ENCODE results near the gene OR4C45. TPM values are rescaled to one million over a fixed set of nuclear protein-coding genes. Genes with fewer than 3 reads are reported as not detected.
"Not testable (repeated sequence)": the region's sequence is repeated elsewhere in the genome, so short reads cannot be mapped to it uniquely, and the experiment has no call there.

Gene OR4C45
- total and polyA plus RNA-seq, 2 donors (not counting 1 experiment from before 2014, with no cell fraction given) = not detected

DNA sequence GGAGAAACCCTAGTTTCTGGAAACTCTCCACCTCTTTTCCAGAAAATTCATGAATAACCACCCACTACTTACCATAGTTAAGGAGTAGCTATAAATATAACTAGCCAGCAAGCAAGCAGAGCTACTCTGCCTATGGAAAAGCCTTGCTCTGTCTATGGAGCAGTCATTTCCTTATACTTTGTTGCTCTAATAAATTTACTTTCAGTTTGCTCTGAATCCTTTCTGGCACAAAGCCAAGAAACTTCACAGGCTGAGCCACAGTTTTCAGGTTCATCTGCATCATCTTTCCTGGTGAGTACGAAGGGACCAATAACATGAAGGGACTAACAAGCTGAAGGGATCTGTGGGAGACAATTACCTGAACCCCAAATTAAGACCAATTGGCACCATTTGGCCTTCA, 4.6 kb downstream of the OR4C45 start:
- no peak overlapping the region for H3K4me2 ChIP-seq (ENCODE audit: extremely low read depth, insufficient read depth, low read length)
- H4K20me1 ChIP-seq (ENCODE audit: control insufficient read depth, extremely low read depth, insufficient read depth, low read length) = no peaks in the 10 kb centered on the region
- no peaks in the 10 kb centered on the region for H3K36me3 ChIP-seq (ENCODE audit: control insufficient read depth, insufficient read depth, low read length)
- H3K9ac ChIP-seq (ENCODE audit: insufficient read depth, low read length) = no peak overlapping the region
- no peak overlapping the region for H3K27ac ChIP-seq (ENCODE audit: insufficient read depth, low read length)
- H3K9me3 ChIP-seq (ENCODE audit: control insufficient read depth, insufficient read depth, low read depth, low read length) = no peaks in the 10 kb centered on the region
- no peak for TF ChIP-seq EZH2 (IDR thresholded peaks at IDR 0.05; ENCODE audit: low read length, missing control alignments)
- TF ChIP-seq, protein P1, sequence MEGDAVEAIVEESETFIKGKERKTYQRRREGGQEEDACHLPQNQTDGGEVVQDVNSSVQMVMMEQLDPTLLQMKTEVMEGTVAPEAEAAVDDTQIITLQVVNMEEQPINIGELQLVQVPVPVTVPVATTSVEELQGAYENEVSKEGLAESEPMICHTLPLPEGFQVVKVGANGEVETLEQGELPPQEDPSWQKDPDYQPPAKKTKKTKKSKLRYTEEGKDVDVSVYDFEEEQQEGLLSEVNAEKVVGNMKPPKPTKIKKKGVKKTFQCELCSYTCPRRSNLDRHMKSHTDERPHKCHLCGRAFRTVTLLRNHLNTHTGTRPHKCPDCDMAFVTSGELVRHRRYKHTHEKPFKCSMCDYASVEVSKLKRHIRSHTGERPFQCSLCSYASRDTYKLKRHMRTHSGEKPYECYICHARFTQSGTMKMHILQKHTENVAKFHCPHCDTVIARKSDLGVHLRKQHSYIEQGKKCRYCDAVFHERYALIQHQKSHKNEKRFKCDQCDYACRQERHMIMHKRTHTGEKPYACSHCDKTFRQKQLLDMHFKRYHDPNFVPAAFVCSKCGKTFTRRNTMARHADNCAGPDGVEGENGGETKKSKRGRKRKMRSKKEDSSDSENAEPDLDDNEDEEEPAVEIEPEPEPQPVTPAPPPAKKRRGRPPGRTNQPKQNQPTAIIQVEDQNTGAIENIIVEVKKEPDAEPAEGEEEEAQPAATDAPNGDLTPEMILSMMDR (conservative IDR thresholded peaks at IDR 0.05 in 1 of 2, IDR thresholded peaks at IDR 0.05 in 1 of 2; ENCODE audit: low read depth in 1 of 2, low read length in 2 of 2) = no peak
- no peaks in the 10 kb centered on the region for H3K79me2 ChIP-seq (ENCODE audit: control insufficient read depth, insufficient read depth, low read length)
- no peaks in the 10 kb centered on the region for H3K27me3 ChIP-seq (ENCODE audit: control insufficient read depth, insufficient read depth, low read length)
- no peak overlapping the region for H2AFZ ChIP-seq (ENCODE audit: low read length)
- no peak for DNase-seq (ENCODE audit: low read depth in 2 of 2)
- no peaks in the 10 kb centered on the region for H3K4me1 ChIP-seq (ENCODE audit: control insufficient read depth, extremely low read depth, insufficient read depth, low read length)
- no peak overlapping the region for H3K4me3 ChIP-seq (replicated peaks in 1 of 4; ENCODE audit: control extremely low read depth in 1 of 4, insufficient read depth in 1 of 4, low read depth in 3 of 4, low read length in 4 of 4)

- Histone ChIP-seq H2AFZ (ENCODE audit: low read length) (no peak overlapping the region), H3K27me3 (ENCODE audit: control insufficient read depth, insufficient read depth, low read length) (no peaks in the 10 kb centered on the region), H3K79me2 (ENCODE audit: control insufficient read depth, insufficient read depth, low read length) (no peaks in the 10 kb centered on the region), H3K4me3 (replicated peaks in 1 of 4; ENCODE audit: control extremely low read depth in 1 of 4, insufficient read depth in 1 of 4, low read depth in 3 of 4, low read length in 4 of 4) (no peak overlapping the region), H4K20me1 (ENCODE audit: control insufficient read depth, extremely low read depth, insufficient read depth, low read length) (no peaks in the 10 kb centered on the region), H3K9ac (ENCODE audit: insufficient read depth, low read length) (no peak overlapping the region), H3K9me3 (ENCODE audit: control insufficient read depth, insufficient read depth, low read depth, low read length) (no peaks in the 10 kb centered on the region), H3K4me1 (ENCODE audit: control insufficient read depth, extremely low read depth, insufficient read depth, low read length) (no peaks in the 10 kb centered on the region), H3K4me2 (ENCODE audit: extremely low read depth, insufficient read depth, low read length) (no peak overlapping the region), H3K27ac (ENCODE audit: insufficient read depth, low read length) (no peak overlapping the region), H3K36me3 (ENCODE audit: control insufficient read depth, insufficient read depth, low read length) (no peaks in the 10 kb centered on the region)
- TF ChIP-seq, protein P1 (conservative IDR thresholded peaks at IDR 0.05 in 1 of 2, IDR thresholded peaks at IDR 0.05 in 1 of 2; ENCODE audit: low read depth in 1 of 2, low read length in 2 of 2) = no peak
- no peak for TF ChIP-seq EZH2 (IDR thresholded peaks at IDR 0.05; ENCODE audit: low read length, missing control alignments)
- no peak for DNase-seq (ENCODE audit: low read depth in 2 of 2)
Measured at GRCh38 chr11:50044647-50045046, 12.0 kb downstream of the OR4C45 start.

DNA sequence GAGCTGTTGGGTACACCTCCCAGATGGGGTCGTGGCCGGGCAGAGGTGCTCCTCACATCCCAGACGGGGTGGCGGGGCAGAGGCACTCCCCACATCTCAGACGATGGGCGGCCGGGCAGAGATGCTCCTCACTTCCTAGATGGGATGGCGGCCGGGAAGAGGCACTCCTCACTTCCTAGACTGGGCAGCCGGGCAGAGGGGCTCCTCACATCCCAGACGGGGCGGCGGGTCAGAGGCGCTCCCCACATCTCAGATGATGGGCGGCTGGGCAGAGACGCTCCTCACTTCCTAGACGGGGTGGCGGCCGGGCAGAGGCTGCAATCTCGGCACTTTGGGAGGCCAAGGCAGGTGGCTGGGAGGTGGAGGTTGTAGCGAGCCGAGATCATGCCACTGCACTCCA, 30.4 kb downstream of the OR4C45 start:
- not testable (repeated sequence) for DNase-seq (ENCODE audit: low read depth in 2 of 2); H3K36me3 ChIP-seq (ENCODE audit: control insufficient read depth, insufficient read depth, low read length)

More for the DNA sequence above, 30.4 kb downstream of the OR4C45 start:
- not testable (repeated sequence) for H3K27ac ChIP-seq (ENCODE audit: insufficient read depth, low read length); H3K79me2 ChIP-seq (ENCODE audit: control insufficient read depth, insufficient read depth, low read length); H3K27me3 ChIP-seq (ENCODE audit: control insufficient read depth, insufficient read depth, low read length); H3K9ac ChIP-seq (ENCODE audit: insufficient read depth, low read length); H3K4me1 ChIP-seq (ENCODE audit: control insufficient read depth, extremely low read depth, insufficient read depth, low read length); H4K20me1 ChIP-seq (ENCODE audit: control insufficient read depth, extremely low read depth, insufficient read depth, low read length); H3K4me3 ChIP-seq (replicated peaks in 1 of 4; ENCODE audit: control extremely low read depth in 1 of 4, insufficient read depth in 1 of 4, low read depth in 3 of 4, low read length in 4 of 4); H2AFZ ChIP-seq (ENCODE audit: low read length); H3K9me3 ChIP-seq (ENCODE audit: control insufficient read depth, insufficient read depth, low read depth, low read length); H3K4me2 ChIP-seq (ENCODE audit: extremely low read depth, insufficient read depth, low read length)
